Middle frontal gyrus (tissue), 1 donor: Measurements from ENCODE around the gene MAT2A.
"Not testable (repeated sequence)": the region's sequence is repeated elsewhere in the genome, so short reads cannot be mapped to it uniquely, and the experiment has no call there.

ENCODE experiments used
- DNase-seq: peaks from one replicate; pipeline ENCODE4 v3.0.0-alpha.2; 2015; ENCODE audit warnings: low spot score; ENCODE audit errors: extremely low spot score

The MAT2A gene

DNA sequence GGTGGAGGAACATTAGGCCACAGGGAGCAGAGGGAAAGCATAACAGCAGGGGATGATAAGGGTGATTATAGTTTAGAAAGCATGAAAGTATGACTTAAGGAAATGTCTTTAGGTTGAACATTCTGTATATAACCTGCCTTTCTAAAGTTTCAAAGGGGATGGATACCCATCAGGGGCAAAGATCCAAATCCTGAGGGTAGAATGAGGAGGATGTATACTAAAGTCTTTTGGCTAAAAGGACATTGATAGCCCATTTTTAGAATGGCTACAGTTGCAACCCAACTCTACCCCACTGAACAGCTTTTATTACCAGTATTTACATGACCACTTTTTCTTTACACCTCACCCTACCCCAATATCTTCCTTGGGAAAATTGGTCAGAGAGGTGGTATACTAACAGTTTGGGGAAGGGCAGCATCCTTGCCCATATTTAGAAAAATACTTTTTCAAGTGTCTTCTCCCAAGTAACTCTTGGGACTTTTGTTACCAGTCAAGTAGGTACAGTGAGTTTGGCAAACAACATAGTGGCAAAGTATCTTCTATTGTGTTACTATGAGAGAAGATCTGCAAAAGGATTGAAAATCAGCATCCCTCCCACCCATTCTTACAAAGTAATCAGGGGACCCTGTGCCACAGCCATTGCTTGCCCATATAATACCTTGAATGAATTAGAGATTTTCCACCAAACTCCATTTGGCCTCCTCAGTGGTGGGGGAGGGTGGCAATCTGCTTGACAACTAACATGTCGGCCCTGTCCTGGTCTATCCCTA, 8.3 kb downstream of the MAT2A start:
- DNase-seq: no peak

DNA sequence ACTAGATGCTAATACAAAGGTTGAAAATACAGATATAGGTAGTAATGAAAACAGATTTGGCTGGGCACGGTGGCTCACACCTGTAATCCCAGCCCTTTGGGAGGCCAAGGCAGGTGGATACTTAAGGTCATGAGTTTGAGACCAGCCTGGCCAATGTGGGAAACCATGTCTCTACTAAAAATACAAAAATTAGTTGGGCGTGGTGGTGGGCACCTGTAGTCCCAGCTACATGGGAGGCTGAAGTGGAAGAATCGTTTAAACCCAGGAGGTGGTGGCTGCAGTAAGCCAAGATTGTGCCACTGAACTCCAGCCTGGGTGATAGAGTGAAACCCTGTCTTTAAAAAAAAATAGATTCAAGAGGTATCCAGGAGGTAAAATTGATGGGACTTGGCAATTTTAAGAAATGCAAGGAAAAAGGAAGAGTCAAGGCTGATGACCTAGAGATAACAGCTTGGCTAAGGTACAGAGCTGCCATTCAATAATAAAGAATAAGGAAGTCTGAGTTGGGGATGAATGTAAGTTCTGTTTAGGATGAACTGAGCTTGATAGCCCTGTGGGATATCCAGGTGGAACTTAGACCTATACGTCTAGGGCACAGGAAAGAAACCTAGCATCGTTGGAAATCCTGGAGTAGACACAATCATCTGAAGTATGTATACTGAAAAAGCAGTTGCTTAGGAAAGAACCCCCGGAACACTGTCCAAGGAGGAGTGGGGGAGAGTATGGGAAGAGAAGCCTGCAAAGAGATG, 9.1 kb downstream of the MAT2A start:
- no peak for DNase-seq

DNA sequence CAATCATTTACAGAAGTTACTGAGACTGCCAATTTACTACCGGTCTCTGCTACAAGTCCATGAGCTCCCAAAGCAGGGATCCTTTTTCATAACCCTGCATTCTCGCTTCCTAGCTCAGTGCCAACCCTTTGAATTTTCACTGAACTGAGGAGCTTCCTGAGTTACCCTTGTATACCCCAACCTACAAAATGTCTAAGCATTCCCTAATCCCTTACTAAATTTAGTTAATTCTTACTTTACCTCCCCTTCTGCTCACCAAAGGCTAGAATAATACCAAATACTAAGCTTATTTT, 9.6 kb downstream of the MAT2A start:
- DNase-seq: no peak

DNA sequence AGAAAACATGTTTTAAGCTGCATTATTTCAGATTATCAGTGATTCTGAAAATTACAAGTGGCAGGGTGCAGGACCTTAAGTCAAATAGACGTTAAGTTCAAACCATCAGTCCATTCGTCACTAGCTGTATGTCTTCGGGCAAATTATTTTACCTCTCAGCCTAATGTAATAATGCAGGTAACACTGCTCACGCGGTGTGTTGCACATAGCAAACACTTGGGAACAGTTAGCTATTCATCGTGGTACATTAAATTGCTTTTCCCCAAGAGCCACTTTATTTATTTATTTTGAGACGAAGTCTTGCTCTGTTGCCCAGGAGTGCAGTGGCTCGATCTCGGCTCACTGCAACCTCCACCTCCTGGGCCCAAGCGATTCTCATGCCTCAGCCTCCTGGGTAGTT, 10.1 kb downstream of the MAT2A start:
- DNase-seq: no peak

DNA sequence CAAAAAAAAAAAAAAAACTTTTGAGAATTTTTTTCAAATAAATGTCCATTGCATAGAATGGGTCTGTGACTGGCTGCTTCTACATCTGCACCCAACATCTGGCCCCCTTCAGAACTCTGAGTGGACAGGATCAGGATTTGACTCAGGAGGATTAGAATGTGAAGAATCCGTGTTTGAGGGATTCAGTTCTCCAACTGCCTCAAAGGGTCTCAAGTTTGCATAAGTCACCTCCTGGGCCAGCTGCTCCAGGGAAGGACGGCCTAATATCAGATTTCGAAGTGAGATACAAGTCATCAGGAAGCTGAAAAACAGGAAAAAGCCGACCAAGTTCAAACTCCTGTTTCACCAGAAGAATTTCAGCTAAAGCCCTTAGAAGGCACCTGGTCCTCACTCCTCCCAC, 10.9 kb downstream of the MAT2A start:
- DNase-seq: no peak

DNA sequence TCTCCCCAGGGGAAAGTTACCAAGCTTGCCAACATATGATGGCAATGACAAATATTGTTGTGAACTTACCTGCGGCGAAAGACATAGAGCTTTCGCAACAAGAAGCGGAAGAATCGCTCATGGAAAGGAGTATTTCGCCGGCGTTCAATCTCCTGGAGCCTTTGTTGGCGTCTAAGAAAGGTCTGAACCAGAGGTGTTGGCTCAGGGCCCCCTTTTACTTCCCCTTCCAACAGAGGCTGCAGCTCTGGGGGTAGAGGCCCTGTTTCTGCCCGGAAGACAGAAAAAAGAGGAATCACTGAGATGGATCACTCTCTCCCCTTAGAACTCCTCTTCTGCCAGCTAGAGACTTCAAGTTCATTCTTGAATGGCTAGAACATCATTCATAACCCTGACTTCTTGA, 11.5 kb downstream of the MAT2A start:
- DNase-seq: no peak

DNA sequence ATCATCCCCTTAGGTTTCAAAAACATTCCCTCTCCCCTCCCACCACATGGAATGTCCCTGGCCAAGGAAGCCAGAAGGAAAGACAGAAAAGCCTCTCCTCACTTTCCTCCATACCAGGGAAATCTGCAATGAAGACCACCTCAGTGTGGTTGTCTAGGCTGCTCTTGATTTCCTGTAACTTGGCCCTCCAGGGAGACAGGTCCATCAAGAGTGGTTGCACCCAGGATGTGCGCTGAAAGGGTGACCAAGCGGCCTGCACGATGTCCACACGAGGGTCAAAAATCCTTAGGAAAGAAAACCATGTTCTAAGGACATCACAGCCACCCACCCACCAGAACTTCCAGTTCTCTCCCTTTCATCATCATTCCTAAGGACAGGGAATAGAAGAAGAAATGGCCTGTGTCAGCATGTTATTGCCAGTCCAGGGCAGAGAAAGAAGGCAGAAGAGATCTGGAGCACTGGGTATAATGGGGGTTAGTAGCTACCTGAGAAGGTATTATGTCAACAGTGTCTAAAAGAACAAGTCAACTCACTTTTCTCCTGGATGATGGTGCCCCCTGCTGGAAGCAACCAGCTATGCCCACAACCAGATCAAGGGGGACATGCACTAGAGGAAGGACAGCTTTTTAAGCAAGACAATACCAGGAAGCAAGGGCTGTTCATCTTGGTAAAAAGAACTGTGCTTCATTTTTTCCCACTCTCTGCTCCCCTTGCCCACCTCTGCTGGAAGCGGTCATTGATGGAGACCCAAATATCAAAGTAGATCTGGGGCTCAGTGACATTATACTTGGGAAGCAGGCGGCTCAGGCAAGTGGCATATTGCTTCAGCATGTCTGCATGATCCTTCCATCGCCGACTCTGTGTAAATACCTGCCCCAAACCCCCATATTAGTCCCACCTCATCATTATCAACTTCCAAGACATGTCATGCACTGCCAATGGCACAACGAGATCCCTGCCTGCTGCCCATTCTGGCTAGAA, 13.0 kb downstream of the MAT2A start:
- DNase-seq: peak; percentile 66

DNA sequence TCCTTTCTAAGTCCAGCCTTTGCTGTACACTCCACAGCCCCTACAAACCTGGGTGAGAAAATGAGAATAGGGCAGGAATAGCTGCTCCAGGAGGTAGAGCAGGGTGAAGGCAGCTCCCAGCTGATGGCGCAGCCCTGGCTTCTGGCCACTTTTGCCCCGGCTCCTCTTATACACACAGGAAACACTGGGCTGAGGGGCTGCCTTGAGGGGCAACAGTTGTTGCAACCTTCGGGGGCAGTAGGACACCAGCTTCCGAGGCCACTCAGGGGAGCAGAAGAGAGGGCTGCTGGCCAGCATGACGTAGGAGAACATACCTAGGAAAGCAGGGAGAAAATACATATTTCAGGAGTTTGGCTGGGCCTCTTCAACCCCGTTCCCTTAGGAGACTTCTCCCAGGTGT, 14.2 kb downstream of the MAT2A start:
- no peak for DNase-seq

DNA sequence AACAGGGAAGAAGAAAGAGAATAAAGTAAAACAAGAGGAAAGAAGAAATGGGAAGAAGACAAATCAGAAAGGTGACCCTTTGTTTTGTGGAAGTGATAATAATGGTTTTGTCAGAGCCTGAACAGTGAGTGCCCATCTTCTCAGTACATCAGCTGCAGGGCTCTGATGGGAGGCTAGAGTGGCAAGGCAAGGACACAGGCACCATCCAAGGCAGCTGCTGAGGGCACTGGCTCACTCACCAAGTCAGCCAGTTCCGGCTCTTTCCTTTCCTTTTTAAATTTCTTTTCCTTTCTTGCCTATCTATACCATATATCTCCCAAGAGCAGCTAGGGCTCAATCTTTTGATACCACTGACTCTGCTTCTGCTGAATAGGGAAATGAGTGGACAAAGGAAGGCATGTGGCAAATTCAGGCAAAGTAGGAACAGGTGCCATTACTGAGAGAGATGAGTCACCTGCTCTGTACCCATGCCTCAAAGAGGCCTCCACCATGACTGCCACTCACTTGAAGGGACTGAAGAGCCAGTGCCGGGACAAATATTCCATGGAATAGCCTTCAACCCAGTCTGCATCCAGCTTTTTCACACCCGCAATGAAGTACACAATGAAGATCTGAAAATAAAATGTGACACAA, 16.1 kb downstream of the MAT2A start:
- DNase-seq: no peak

DNA sequence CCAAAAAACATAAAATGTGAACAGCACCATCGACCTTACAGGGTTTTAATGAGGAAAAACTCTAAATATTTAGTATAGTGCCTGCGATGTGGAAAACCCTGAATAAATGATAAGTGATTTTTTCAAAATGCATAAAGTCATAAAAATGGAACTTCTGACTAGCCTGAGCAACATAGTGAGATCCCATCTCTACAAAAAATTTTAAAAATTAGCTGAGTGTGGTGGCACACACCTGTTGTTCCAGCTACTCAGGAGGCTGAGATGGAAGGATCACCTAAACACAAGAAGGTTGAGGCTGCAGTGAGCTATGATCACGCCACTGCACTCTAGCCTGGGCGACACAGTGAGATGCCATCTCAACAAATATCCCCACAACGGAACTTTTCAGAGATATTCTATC, 18.2 kb downstream of the MAT2A start:
- DNase-seq: no peak

DNA sequence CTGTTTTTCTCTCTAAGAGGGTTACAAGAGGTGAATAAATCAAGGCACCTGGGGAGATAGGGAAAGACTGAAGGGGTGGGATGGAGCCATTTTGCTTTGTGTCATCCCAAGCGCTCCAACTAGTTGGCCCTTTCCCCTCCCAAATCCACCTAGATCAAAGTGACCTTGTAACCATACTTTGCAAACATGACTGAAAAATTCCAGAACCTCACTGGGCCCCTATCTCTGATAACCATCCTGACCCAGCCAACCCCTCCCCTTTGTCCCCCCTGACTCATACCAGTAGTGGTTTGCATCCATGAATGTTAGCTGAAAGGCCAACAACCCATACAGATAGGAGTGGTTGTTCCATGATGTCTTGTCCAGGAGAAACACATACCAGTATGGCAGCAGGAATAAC, 19.2 kb downstream of the MAT2A start:
- no peak for DNase-seq

DNA sequence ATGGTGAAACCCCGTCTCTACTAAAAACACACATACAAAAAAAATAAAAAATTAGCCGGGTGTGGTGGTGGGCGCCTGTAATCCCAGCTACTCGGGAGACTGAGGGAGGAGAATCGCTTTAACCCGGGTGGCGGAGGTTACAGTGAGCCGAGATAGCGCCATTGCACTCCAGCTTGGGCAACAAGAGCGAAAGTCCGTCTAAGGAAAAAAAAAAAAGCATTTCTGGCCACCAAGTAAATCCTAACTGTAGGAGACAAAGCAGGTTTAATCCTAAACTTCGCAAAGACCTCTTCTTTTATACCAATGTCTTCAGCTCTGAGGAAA, 21.4 kb downstream of the MAT2A start:
- DNase-seq: not testable (repeated sequence)

DNA sequence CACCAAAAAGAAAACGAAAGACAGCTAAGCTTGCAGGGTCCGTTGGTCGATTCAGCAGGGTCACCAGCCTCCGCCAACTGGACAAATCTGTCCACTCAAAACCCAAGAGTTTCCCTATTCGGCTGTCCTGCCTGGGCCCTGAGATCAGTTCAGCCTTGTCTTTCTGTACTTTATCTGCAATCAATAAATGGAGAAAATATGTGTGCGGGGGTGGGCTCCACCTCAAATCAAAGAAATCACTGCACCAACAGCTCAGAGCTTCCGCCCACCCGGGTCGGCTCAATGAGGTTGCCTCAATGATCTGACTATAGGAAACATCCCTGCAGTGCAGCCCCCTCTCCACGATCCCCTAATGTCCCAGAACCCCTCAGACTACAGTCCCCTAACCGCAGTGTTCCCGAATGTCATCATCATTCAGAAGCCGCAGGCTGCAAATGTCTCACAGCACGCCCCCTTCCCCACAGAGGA, 21.9 kb downstream of the MAT2A start:
- no peak for DNase-seq

DNA sequence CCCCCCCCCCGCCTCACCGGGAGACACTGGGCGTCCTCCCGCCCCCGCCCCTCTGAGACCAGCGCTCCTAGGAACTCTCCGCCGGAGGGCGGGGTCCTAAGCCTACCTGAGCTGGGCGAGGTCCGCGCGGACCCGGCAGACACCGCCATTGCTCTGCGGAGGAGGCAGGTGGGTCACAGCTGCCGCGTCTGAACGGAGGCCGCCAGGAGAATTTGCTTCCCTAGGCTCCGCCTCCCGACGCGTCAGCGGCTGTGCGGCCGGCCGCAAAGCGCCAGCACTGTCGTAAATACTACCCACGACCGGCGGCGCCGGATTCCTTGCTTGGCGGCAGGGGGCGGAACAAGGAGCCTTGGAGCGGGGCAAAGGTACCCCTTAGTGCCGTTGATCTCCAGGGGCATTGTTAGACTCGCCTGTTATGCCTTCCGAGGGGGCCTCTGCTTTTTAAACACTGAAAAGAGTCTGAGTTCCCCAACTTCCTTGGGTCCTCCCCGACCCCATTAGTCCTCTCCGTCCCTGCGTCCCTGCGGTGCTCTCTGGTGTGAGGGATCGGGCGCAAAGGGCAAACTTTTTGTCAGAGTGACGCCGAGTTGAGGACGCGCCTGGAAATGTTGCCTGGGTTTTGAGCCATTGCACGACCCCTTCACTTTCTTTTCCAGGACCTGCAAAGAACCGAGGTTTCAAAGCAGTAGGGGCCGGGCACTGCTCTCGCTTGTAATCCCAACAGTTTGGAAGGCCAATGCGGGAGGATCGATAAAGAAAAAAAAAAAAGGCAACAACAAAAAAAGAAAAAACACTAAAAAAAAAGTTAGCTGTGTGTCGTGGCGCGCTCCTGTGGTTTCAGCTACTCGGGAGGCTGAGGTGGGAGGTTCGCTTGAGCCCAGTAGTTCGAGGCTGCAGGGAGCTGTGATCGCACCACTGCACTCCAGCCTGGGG, 22.6 kb downstream of the MAT2A start, which contains the start of gene GGCX:
Gene GGCX, minus strand, starts transcription at position 214 of the 933 bp plus-strand sequence. Its CDS starts 65 bp downstream, at position 149.
- DNase-seq: peak; percentile 90

DNA sequence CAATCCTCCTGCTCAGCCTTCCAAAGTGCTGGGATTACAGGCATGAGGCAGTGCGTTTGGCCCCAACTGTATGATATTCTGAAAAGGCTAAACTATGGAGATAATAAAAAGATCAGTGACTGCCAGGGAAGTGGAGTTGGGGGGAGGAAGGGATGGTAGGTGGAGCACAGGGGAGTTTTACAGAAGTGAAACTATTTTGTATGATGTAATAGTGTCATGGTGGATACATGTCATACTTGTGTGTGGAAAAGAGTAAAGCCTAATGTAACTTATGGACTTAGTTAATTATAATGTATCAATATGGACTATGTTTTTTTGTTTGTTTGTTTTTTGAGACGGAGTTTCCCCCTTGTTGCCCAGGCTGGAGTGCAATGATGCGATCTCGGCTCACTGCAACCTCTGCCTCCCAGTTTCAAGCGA, 25.2 kb downstream of the MAT2A start:
- DNase-seq: no peak

DNA sequence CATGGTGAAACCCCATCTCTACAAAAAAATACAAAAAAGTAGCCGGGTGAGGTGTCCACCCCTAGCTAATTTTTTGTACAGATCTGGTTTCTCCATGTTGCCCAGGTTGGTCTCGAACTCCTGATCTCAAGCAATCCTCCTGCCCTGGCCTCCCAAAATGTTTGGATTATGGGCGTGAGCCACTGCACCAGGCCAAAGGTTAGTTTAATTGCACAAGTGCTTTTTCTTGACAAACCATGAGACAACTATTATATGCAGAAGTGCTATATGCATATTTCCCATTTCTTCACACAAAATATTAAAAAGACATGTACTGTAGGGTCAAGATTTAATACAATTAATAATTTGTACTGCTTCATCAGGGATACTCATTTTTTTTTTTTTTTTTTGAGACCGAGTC, 27.3 kb downstream of the MAT2A start:
- DNase-seq: no peak

DNA sequence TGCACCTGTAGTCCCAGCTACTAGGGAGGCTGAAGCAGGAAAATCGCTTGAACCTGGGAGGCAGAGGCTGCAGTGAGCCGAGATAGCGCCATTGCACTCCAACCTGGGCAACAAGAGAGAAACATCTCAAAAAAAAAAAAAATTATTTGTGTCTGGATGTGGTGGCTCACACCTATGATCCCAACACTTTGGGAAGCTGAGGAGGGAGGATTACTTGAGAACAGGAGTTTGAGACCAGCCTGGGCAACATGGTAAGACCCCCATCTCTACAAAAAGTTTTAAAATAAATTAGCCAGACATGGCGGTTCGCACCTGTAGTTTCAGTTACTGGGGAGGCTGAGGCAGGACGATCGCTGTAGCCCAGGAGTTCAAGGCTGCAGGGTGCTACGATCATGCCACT, 36.8 kb downstream of the MAT2A start:
- no peak for DNase-seq

DNA sequence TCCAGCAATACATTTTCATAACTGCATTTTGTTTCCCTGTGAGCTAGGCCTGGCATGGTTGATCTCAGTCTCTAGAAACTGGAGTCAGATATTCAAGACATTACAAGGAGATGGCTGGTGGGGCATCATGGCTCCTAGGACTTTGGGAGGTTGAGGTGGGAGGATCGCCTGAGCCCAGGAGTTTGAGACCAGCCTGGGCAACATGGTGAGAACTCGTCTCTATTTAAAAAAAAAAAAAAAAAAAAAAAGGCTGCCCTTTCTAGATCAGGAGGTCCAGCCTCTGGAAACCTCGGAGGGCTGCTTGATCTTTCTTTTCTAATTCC, 38.1 kb downstream of the MAT2A start:
- no peak for DNase-seq

DNA sequence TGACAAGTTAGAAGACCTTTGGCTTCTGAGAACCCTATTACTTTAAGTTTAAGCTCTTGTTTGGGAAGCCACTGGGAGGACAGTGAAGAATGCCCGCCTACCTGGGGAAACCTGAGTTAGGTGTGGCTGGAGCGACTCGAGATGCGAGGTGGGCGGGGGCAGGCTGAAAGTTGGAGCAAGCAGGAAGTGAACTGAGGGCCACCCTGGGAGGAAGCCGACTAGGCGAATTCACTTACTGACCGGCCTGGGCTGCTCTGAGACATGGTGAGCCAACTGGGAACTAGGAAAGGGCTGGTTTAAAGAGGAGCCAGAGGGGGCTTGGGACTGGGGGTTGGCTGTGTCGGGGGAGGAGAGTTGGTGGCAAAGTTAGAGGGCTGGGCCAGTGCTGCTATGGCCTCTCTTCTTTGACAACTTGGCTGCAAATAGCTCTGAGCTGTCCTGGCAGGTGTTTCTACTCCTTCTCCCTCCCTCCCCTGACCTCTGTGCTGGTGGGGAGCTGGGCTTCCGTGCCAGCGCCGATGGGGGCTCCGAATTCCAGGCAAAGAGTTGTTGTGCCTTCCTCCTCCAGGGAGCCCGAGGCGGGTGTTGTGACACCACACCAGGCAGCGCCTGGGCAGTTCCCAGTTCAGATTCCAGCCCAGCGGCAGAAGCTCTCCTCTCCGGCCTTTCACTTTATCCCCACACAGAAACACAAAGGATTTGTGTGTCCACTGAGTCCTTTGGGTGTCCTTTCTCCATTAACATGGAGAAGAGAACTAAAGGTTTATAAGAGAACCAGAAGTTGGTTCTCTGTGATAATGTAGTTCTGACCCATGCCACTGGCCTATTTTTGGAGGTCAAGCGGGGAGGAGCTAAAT, 38.6 kb downstream of the MAT2A start, which contains the start of gene VAMP8:
Gene VAMP8, plus strand, starts transcription at position 201 of the 857 bp plus-strand sequence. Its CDS starts 61 bp downstream, at position 262.
- no peak for DNase-seq
